Measurements from ENCODE around the gene PPP2R1B. TPM values are rescaled to one million over a fixed set of nuclear protein-coding genes. Genes with fewer than 3 reads are reported as not detected.

Gene PPP2R1B
- total and polyA plus RNA-seq, 11 donors: 4.2 to 99.9 (median 7.9) TPM

GRCh38 chr11:111797145-111797581, 31.0 kb upstream of the PPP2R1B start:
- Histone ChIP-seq H3K27ac (peak overlapping the region in 2 of 12 donors; percentile 6 to 38), H3K27me3 (no peaks in the 10 kb centered on the region), H3K36me3 (peaks cover 0 to 28% (median 11%) of the 10 kb centered on the region in 9 donors), H3K4me1 (peaks cover 0 to 27% (median 0%) of the 10 kb centered on the region in 12 donors), H3K4me3 (no peak overlapping the region), H3K9me3 (peaks cover 0 to 15% (median 2%) of the 10 kb centered on the region in 12 donors)
- intact Hi-C loops (cut with DNase I): no loop called here
- ATAC-seq (no peak), DNase-seq (no peak)
- TF ChIP-seq POLR2A (IDR thresholded peaks at IDR 0.05): no peak
- TF ChIP-seq, protein P1, sequence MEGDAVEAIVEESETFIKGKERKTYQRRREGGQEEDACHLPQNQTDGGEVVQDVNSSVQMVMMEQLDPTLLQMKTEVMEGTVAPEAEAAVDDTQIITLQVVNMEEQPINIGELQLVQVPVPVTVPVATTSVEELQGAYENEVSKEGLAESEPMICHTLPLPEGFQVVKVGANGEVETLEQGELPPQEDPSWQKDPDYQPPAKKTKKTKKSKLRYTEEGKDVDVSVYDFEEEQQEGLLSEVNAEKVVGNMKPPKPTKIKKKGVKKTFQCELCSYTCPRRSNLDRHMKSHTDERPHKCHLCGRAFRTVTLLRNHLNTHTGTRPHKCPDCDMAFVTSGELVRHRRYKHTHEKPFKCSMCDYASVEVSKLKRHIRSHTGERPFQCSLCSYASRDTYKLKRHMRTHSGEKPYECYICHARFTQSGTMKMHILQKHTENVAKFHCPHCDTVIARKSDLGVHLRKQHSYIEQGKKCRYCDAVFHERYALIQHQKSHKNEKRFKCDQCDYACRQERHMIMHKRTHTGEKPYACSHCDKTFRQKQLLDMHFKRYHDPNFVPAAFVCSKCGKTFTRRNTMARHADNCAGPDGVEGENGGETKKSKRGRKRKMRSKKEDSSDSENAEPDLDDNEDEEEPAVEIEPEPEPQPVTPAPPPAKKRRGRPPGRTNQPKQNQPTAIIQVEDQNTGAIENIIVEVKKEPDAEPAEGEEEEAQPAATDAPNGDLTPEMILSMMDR (IDR thresholded peaks at IDR 0.05): no peak
- WGBS, 4 donors: 94 to 98% (median 96%) methylated on average over 2 of the region's 2 CpGs

DNA sequence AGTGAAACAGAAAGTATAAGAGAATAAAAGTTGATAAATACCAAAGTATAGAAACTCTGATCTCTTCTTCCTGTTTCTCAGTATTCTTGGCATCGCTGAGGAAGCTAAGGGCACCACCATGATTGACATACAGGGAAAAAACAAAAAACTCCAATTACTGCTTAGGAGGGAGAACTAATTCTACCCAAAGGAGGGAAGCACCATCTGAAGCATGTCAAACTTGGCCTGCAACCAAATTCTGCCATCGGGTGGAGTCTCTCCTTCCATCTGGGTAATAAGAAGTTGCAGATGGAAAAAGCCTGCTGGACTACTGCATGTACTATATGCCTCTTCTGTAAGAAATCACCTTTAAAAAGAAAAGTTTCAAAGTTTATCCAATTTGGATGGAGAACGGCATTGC, 30.5 kb upstream of the PPP2R1B start:
- H3K9me3 ChIP-seq: peaks cover 0 to 15% (median 2%) of the 10 kb centered on the region in 12 donors
- peaks cover 0 to 27% (median 0%) of the 10 kb centered on the region in 12 donors for H3K4me1 ChIP-seq
- H3K4me3 ChIP-seq: no peak overlapping the region
- ATAC-seq: no peak
- 57 to 67% (median 62%) methylated on average over 3 of the region's 3 CpGs for WGBS, 4 donors
- DNase-seq: no peak
- intact Hi-C loops (cut with DNase I): no loop called here
- H3K36me3 ChIP-seq: peaks cover 0 to 26% (median 7%) of the 10 kb centered on the region in 9 donors
- no peak for TF ChIP-seq POLR2A (IDR thresholded peaks at IDR 0.05)
- TF ChIP-seq, protein P1 (IDR thresholded peaks at IDR 0.05): no peak
- H3K27ac ChIP-seq: peak overlapping the region in 2 of 12 donors; percentile 6 to 38
- no peaks in the 10 kb centered on the region for H3K27me3 ChIP-seq

GRCh38 chr11:111795334-111795985, 29.3 kb upstream of the PPP2R1B start:
- DNase-seq: no peak
- Histone ChIP-seq H3K4me1 (peaks cover 0 to 16% (median 0%) of the 10 kb centered on the region in 12 donors), H3K27ac (no peak overlapping the region), H3K9me3 (peaks cover 0 to 15% (median 2%) of the 10 kb centered on the region in 12 donors), H3K27me3 (no peaks in the 10 kb centered on the region), H3K36me3 (peaks cover 0 to 26% (median 3%) of the 10 kb centered on the region in 9 donors), H3K4me3 (no peak overlapping the region)
- TF ChIP-seq POLR2A (IDR thresholded peaks at IDR 0.05): no peak
- TF ChIP-seq, protein P1 (IDR thresholded peaks at IDR 0.05): no peak
- 96 to 99% (median 97%) methylated on average over 7 of the region's 7 CpGs for WGBS, 4 donors
- no peak for ATAC-seq
- intact Hi-C loops (cut with DNase I): no loop called here

- Histone ChIP-seq H3K9me3 (peaks cover 0 to 15% (median 2%) of the 10 kb centered on the region in 12 donors), H3K4me3 (no peak overlapping the region), H3K4me1 (peaks cover 0 to 16% (median under 1%) of the 10 kb centered on the region in 12 donors), H3K27me3 (no peaks in the 10 kb centered on the region), H3K36me3 (peaks cover 0 to 26% (median 3%) of the 10 kb centered on the region in 9 donors), H3K27ac (peak overlapping the region in 10 of 12 donors; percentile 6 to 77 (median 46))
- TF ChIP-seq, protein P1 (IDR thresholded peaks at IDR 0.05): no peak
- no peak for TF ChIP-seq POLR2A (IDR thresholded peaks at IDR 0.05)
- 38 to 55% (median 50%) methylated on average over 5 of the region's 5 CpGs for WGBS, 4 donors
- intact Hi-C loops (cut with DNase I): no loop called here
- peak in 2 of 5 donors; percentile 27 to 59 for DNase-seq
- peak; percentile 38 to 88 (median 76) for ATAC-seq
Observed at GRCh38 chr11:111793863-111794262, 27.7 kb upstream of the PPP2R1B start.
